Muscle of leg (tissue), 11 donors: ENCODE measurements around the gene CD72. TPM values are rescaled to one million over a fixed set of nuclear protein-coding genes. Genes with fewer than 3 reads are reported as not detected.
A peak's percentile ranks its signal among the peaks of the same experiment; 100 is the strongest.
"Not testable (repeated sequence)": the region's sequence is repeated elsewhere in the genome, so short reads cannot be mapped to it uniquely, and the experiment has no call there.

Source experiments
- DNase-seq: peaks from one replicate; pipeline ENCODE4 v3.0.0; 2013
- H3K27ac ChIP-seq: one replicate; pipeline ENCODE4 v1.5.1; 2013; ENCODE audit warnings: mild to moderate bottlenecking, low read length, control low read depth
- H3K27me3 ChIP-seq: one replicate; pipeline ENCODE4 v1.6.1; 2013; ENCODE audit warnings: low read length; ENCODE audit not compliant: control insufficient read depth, insufficient read depth
- H3K36me3 ChIP-seq: one replicate; pipeline ENCODE4 v1.6.1; 2013; ENCODE audit warnings: low read length; ENCODE audit not compliant: control insufficient read depth, insufficient read depth
- H3K4me1 ChIP-seq: one replicate; pipeline ENCODE4 v1.6.1; 2013; ENCODE audit warnings: low read length; ENCODE audit not compliant: control insufficient read depth, insufficient read depth
- H3K4me3 ChIP-seq: one replicate; pipeline ENCODE4 v1.5.1; 2013; ENCODE audit warnings: low read length, control low read depth
- H3K9me3 ChIP-seq: replicated peaks from 2 replicates; pipeline ENCODE4 v1.6.1; 2013; ENCODE audit warnings: low read depth, low read length; ENCODE audit not compliant: control insufficient read depth
- WGBS: methylation state at CpG from one replicate; pipeline ENCODE4 v1.1.5; 2013; ENCODE audit warnings: missing lambda C conversion rate; ENCODE audit not compliant: insufficient coverage; 5-methylcytosine and 5-hydroxymethylcytosine counted together
- polyA plus RNA-seq, 8 donors: library from polyadenylated mRNA; unstranded; fragments of 120-200 nt; gene quantifications; one replicate each; pipeline versions ENCODE4 v1.2.1 to v1.2.3, GENCODE V29; 2013; ENCODE audit warnings: inconsistent platforms in 1 of 8, low replicate concordance in 1 of 8; ENCODE audit not compliant: insufficient read length in 8 of 8, insufficient read depth in 1 of 8
- total RNA-seq: library from RNA; stranded (reverse); fragments of 120-200 nt; gene quantifications from one replicate; pipeline ENCODE4 v1.2.4, GENCODE V29; 2013

CD72 gene
- total and polyA plus RNA-seq, 9 donors: 1.2 to 2.9 (median 1.6) TPM

DNA sequence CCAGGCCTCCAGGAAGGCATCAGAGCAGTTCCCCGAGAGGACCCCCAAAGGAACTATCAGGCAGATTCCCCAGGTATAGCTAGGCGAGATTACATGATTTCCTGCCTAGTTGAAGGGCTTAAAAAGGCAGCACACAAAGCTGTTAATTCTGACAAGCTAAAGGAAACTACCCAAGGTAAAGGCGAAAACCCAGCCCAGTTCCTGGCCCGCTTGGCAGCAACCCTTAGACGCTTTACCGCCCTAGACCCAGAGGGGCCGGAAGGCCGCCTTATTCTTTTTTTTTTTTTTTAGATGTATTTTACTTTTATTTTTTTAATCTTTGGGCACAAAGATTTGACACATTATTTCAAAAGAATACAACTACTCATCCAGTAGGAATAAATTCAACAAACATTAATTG is 20.5 kb upstream of the CD72 start:
- not testable (repeated sequence) for H3K4me1 ChIP-seq, H3K27me3 ChIP-seq, H3K9me3 ChIP-seq, H3K27ac ChIP-seq, DNase-seq, H3K36me3 ChIP-seq, H3K4me3 ChIP-seq
- 17% methylated on average over 1 of the region's 8 CpGs for WGBS

DNA sequence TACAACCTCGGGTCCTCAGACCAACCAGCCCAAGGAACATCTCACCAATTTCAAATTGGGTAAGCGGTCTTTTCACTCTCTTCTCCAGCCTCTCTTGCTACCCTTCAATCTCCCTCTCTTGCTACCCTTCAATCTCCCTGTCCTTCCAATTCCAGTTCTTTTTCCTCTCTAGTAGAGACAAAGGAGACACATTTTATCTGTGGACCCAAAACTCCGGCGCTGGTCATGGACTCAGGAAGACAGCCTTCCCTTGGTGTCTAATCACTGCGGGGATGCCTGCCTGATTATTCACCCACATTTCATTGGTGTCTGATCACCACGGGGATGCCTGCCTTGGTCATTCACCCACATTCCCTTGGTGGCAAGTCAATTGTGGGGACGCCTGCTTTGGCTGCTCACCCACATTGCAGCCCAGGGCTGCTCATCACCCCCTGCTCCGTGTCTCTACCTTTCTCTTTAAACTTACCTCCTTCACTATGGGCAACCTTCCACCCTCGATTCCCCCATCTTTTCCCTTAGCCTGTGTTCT is 19.3 kb upstream of the CD72 start:
- 90% methylated on average over 9 of the region's 9 CpGs for WGBS
- H3K4me1 ChIP-seq, H3K9me3 ChIP-seq, DNase-seq, H3K27ac ChIP-seq, H3K27me3 ChIP-seq, H3K4me3 ChIP-seq, H3K36me3 ChIP-seq: not testable (repeated sequence)

DNA sequence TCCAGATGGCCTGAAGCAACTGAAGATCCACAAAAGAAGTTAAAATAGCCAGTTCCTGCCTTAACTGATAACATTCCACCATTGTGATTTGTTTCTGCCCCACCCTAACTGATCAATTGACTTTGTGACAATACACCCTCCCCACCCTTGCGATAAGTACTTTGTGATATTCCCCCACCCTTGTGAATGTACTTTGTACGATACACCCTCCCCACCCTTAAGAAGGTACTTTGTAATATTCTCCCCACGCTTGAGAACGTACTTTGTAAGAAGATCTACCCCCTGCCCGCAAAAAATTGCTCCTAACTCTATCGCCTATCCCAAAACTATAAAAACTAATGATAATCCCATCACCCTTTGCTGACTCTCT is 18.6 kb upstream of the CD72 start:
- not testable (repeated sequence) for H3K27ac ChIP-seq, H3K9me3 ChIP-seq, H3K4me3 ChIP-seq, DNase-seq, H3K27me3 ChIP-seq, H3K36me3 ChIP-seq, H3K4me1 ChIP-seq
- 95% methylated on average over 5 of the region's 6 CpGs for WGBS

DNA sequence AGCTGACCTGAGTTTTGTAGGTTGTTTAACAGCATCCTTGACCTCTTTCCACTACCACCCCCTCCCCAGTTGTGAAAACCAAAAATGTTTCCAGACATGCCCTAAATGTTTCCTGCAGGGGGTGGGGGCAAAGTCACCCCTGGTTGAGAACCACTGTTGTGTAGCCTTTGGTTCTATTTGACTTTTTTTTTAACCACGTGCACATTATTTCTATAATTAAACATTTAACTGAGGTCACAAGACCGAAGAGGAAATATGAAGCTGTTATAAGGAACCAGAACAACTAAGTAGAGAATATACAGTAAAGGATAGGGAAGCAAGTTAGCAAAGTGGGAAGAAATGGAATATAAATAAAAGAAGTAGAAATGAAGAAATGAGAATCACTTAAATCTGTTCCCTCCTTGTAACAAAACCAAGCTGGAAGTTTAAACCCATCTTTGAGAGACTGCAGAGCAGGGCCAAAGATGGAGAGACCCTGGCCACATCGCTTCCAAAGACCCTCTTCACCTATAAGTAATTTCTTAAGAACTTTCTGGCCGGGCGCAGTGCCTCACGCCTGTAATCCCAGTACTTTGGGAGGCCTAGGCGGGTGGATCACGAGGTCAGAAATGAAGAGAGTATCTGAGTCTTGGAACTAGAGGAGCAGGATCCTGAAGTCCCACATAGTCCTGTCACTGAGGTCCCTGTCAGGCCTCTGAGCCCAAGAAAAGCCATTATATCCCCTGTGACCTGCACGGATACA is 18.1 kb upstream of the CD72 start:
- Histone ChIP-seq H3K4me1 (no peaks in the 10 kb centered on the region), H3K27me3 (no peaks in the 10 kb centered on the region), H3K4me3 (no peak overlapping the region), H3K36me3 (no peaks in the 10 kb centered on the region), H3K9me3 (no peaks in the 10 kb centered on the region), H3K27ac (peak overlapping the region; percentile 29)
- WGBS: 84% methylated on average over 6 of the region's 9 CpGs
- DNase-seq: peak; percentile 62

DNA sequence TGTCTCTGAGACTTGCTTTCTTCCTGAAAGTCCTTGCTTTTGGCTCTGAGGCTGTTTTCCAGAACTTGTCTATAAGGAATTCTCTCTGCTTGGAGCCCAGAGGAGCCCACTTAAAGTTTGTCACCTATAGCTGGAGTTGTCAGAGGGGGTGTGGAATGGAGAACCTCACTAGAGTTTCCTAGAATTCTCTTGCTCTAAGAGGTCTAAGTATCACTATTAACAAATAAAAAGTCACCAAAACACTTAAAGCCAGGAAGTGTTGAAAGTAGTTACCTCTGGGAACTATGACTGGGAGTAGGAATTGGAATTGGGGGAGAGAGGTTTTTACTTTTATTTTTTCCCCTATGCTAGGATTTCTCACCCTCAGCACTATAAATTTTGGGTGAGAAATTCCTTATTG is 17.5 kb upstream of the CD72 start:
- H3K27ac ChIP-seq: no peak overlapping the region
- DNase-seq: no peak
- no peak overlapping the region for H3K4me3 ChIP-seq
- no peaks in the 10 kb centered on the region for H3K4me1 ChIP-seq
- H3K36me3 ChIP-seq: no peaks in the 10 kb centered on the region
- H3K27me3 ChIP-seq: no peaks in the 10 kb centered on the region
- H3K9me3 ChIP-seq: no peaks in the 10 kb centered on the region

DNA sequence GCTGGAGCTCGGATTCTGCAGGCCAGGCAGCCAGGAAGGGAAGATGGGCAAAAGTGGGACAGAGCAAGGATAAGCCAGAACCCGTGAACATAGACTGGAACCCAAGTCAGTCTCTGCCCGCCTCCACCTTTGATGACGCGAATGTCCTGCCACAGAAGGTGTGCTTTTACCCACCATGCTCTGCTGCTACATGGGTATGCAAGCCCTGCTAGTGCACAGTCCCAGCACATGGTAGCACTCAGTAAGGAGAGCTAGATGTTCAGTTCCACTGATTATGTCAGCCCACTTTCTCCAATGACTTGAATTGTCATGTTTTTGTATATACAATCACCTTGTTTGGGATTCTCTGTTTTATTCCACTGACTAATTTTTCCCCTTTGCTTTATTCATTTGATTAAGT is 11.4 kb upstream of the CD72 start:
- no peak for DNase-seq
- no peaks in the 10 kb centered on the region for H3K9me3 ChIP-seq
- H3K27me3 ChIP-seq: no peaks in the 10 kb centered on the region
- no peak overlapping the region for H3K27ac ChIP-seq
- H3K4me3 ChIP-seq: no peak overlapping the region
- no peaks in the 10 kb centered on the region for H3K36me3 ChIP-seq
- WGBS: 78% methylated on average over 5 of the region's 5 CpGs
- no peaks in the 10 kb centered on the region for H3K4me1 ChIP-seq

DNA sequence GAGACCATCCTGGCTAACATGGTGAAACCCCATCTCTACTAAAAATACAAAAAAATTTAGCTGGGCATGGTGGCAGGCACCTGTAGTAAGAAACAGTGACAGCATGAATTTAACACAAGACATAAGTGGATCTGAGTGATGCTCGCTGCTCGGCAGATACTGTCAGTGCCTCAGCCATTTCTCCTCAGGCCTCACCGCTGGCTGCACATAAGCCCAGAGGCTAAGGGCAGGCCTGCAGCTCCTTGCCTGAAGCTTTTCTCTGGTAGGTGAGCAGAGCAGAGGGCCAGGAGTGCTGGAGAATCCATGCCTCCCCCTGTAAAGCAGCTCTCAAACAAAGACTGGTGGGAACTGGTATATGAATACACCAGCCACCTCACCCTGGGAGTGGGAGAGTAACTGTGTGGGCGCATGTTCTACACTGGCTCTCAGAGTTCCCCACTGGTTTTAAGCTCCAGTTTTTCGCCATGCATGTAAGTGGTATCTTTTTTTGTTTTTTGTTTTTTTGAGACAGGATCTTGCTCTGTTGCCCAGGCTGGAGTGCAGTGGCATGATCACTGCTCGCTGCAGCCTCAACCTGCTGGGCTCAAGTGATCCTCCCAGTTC is 10.3 kb upstream of the CD72 start:
- DNase-seq: no peak
- no peaks in the 10 kb centered on the region for H3K36me3 ChIP-seq
- WGBS: 81% methylated on average over 4 of the region's 6 CpGs
- H3K4me1 ChIP-seq: no peaks in the 10 kb centered on the region
- H3K9me3 ChIP-seq: no peaks in the 10 kb centered on the region
- H3K27ac ChIP-seq: no peak overlapping the region
- H3K27me3 ChIP-seq: no peaks in the 10 kb centered on the region
- no peak overlapping the region for H3K4me3 ChIP-seq

DNA sequence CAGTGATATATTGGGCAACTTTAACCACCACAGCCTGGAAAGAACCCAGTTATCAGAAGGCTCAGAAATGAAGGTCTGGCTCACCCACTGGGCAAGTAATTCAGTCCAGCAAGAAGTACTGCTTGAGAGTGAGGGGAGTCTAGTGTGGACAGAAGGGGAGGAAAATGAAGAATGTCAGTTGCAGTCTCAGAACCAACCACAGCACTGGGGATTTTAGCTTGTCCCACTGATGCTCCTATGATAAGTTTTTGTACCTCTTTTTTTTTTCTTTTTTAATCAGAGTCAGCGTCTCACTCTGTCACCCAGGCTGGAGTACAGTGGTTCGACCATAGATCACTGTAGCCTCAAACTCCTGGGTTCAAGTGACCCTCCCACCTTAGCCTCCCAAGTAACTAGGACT is 9.4 kb upstream of the CD72 start:
- no peaks in the 10 kb centered on the region for H3K4me1 ChIP-seq
- H3K9me3 ChIP-seq: no peaks in the 10 kb centered on the region
- WGBS: 75% methylated on average over 1 of the region's 2 CpGs
- H3K27ac ChIP-seq: no peak overlapping the region
- no peaks in the 10 kb centered on the region for H3K27me3 ChIP-seq
- DNase-seq: no peak
- no peaks in the 10 kb centered on the region for H3K36me3 ChIP-seq
- H3K4me3 ChIP-seq: no peak overlapping the region

DNA sequence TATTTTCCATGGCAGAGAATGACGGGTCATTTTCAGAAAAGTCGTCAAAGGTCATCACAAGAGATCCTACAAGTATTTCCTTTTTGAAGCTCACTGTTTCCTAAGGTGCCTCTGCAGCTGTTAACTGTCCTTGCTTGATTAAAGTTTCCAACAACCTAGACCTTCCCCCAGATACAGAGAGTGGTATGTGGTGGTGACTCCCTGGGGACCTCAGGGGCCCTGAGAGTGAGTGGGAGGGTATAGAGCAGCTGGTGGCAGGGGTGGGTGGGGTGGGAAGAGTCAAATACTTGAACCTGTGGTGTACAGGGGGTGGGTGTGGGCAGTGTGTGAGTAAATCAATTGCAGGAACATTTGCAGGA is 1.6 kb upstream of the CD72 start:
- H3K4me1 ChIP-seq: peaks cover 14% of the 10 kb centered on the region
- H3K27me3 ChIP-seq: peaks cover 37% of the 10 kb centered on the region
- H3K9me3 ChIP-seq: no peaks in the 10 kb centered on the region
- H3K4me3 ChIP-seq: no peak overlapping the region
- DNase-seq: no peak
- no peak overlapping the region for H3K27ac ChIP-seq
- 45% methylated on average over 2 of the region's 2 CpGs for WGBS
- no peaks in the 10 kb centered on the region for H3K36me3 ChIP-seq

DNA sequence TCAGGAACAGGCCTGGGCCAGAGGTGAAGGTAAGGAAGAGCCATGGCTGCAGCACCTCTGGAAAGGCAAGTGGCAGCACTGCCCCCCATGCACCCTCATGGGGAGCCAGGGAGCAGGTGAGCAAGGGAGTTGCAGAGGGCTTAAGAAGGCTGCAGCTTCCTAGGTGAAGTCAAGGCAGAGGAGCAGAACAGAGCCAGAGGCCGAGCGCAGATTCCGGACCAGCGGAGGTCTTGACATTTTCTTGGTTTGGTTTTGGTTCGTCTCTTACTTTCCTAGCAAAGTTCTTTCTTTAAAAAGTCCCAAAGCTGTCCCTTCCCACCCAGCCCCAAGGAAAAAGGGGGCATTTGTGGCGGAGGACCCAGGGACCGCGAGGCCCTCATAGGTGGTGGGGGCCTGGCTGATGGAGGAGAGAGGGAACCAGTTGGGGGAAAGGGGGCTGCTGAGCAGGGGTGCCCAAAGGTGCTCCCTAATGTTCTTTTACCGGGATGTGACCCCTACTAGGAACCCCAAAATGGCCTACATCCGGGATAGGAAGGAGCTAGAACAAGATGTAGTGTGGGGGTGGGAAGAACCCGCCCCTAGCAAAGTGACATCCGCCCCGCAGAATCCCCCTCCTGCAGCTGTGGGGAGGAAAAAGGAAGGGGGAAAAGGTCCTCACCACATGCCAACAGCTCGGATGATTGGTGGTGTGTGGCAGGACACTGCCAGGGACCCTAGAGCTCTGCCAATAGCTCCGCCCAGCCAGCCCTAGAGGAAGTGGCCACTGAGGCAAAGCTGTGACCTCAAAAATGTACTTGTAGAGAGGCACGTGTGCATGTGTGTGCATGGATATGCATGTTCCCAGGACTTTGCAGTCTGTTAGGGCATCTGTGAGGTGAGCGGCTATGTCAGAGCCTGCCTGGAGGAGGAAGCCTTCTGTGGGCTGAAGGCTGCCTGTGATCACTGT is 914 bp upstream of the CD72 start:
- H3K36me3 ChIP-seq: no peaks in the 10 kb centered on the region
- H3K27me3 ChIP-seq: peaks cover 37% of the 10 kb centered on the region
- no peak overlapping the region for H3K27ac ChIP-seq
- H3K4me1 ChIP-seq: peaks cover 14% of the 10 kb centered on the region
- WGBS: 81% methylated on average over 12 of the region's 17 CpGs
- no peaks in the 10 kb centered on the region for H3K9me3 ChIP-seq
- no peak overlapping the region for H3K4me3 ChIP-seq
- DNase-seq: no peak
